ENCODE measurements around the gene DEFB108B.
A peak's percentile ranks its signal among the peaks of the same experiment; 100 is the strongest.
"Not testable (repeated sequence)": the region's sequence is repeated elsewhere in the genome, so short reads cannot be mapped to it uniquely, and the experiment has no call there.

Gene DEFB108B

GRCh38 chr11:71821539-71821938 lies 11.5 kb upstream of the DEFB108B start:
- not testable (repeated sequence) for DNase-seq

DNA sequence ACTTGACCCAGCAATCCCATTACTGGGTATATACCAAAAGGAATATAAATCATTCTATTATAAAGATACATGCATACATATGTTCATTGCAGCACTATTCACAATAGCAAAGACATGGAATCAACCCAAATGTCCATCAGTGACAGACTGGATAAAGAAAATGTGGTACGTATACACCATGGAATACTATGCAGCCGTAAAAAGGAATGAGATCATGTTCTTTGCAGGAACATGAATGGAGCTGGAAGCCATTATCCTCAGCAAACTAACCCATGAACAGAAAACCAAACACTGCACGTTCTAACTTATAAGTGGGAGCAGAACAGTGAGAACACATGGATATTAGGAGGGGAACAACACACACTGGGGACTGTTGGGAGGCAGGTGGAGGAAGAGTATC lies 3.8 kb upstream of the DEFB108B start:
- not testable (repeated sequence) for DNase-seq

- not testable (repeated sequence) for DNase-seq
Observed at GRCh38 chr11:71829686-71830085, 3.3 kb upstream of the DEFB108B start.

DNA sequence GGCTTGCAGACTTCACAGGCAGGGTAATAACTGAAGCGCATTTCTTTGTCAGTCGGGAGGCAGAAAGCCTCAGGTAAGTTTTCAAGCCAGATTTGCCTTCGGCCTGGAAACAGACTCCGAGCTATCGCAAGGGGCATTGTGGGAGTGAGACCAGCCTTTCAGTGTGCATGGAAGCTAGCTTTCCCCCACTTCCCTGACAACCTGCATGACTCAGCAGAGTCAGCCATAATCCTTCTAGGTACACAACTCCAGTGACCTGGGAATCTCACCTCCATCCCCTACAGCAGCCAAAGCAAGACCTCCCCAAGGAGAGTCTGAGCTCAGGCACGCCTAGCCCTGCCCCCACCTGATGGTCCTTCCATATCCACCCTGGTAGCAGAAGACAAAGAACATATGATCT lies 9.7 kb downstream of the DEFB108B start:
- not testable (repeated sequence) for DNase-seq

DNA sequence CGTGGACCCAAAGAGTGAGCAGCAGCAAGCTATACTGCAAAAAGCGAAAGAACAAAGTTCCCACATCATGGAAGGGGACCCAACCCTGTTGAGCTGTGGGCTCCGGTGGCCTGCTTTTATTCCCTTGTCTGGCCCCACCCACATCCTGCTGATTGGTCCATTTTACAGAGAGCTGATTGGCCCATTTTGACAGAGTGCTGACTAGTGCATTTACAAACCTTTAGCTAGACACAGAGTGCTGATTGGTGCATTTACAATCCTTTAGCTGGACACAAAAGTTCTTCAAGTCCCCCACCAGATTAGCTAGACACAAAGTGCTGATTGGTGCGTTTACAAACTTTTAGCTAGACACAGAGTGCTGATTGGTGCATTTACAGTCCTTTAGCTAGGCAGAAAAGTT lies 10.4 kb downstream of the DEFB108B start:
- not testable (repeated sequence) for DNase-seq

DNA sequence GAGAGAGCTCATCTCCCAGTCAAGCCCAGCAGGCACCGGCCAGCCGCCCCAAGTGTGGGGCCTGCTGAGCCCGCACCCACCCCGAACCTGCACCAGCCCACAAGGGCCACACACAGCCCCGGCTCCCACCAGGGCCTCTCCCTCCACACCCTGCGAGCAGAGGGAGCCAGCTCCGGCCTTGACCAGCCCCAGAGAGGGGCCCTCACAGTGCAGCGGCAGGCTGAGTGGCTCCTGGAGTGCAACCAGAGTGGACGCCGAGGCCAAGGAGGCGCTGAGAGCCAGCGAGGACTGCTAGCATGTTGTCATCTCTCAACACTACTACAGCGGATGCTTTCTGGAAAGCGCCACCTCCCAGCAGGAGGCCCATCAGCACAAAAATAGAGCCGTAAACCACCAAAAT lies 10.9 kb downstream of the DEFB108B start:
- no peak for DNase-seq

GRCh38 chr11:71853895-71854294 lies 20.9 kb downstream of the DEFB108B start:
- DNase-seq: not testable (repeated sequence)

- DNase-seq: not testable (repeated sequence)
Observed at GRCh38 chr11:71855880-71856279, 22.9 kb downstream of the DEFB108B start.

DNA sequence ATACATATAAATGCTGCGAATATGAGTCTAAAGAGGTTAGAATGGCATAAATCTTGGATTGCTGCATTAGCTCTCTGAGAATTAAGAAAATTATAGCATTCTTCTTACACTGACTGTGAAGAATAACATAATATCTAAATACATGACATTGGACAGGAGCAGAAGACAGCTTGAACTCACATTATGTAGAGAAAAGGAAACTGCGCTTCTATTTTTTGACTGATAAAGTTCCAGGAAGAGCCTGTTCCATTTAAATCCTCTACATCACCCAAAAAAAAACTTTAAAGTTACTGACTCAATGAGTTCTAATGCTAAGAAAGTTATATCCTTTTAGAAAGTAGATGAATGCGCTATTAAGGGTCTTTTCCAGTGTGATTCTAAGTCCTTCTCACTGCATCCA lies 27.8 kb downstream of the DEFB108B start:
- not testable (repeated sequence) for DNase-seq

- peak; percentile 41 for DNase-seq
Observed at GRCh38 chr11:71863978-71864627, 31.1 kb downstream of the DEFB108B start.

- DNase-seq: not testable (repeated sequence)
Observed at GRCh38 chr11:71867209-71867608, 34.2 kb downstream of the DEFB108B start.

DNA sequence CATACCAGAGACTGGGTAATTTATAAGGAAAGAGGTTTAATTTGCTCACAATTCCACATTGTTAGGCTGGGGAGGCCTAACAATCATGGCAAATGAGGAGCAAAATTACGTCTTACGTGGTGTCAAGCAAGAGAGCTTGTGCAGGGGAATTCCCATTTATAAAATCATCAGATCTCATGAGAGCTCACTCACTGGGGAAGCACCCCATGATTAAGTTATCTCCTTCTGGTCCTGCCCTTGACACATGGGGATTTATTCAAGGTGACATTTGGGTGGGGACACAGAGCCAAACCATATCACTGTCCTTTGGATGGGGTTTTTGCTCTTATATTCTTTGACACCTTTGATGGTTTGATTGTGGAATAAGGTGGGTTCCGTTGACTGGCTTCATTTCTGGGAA lies 36.9 kb downstream of the DEFB108B start:
- DNase-seq: not testable (repeated sequence)

DNA sequence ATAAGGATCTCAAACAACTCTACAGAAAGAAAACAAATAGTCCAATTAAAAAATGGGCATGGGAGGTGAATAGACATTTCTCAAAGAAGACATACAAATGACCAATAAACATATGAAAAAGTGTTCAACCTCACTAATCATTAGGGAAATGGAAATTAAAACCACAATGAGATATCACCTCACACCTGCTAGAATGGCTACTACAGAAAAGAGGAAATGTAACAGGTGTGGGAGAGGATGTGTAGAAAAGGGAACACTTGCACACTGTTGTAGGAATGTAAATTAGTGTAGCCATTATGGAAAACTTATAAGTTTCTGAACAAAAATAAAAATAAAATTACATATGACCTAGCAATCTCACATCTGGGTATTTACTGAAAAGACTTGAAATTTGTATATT lies 37.7 kb downstream of the DEFB108B start:
- not testable (repeated sequence) for DNase-seq

DNA sequence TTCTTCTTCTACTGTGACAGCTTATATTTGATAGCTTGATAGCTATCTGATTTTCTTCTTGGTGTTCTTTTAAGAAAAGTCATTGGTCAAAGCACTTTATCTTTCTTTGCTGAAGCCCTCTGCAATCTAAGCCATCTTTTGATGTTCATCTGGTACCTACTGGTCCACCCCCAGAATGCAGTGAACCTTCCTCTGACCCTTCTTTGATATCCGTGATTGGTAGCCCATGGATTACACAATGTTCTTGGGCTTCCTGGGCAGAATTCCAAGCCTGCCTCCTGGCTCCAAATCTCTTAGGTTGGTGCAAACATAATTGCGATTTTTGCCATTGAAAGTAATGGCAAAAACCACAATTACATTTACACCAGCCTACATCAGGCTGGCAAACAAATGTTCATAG lies 43.3 kb downstream of the DEFB108B start:
- DNase-seq: not testable (repeated sequence)

GRCh38 chr11:71878059-71878458 lies 45.1 kb downstream of the DEFB108B start, which contains the start of gene DEFB131B:
DEFB131B (plus strand) TSS chr11:71878453; CDS start chr11:71878453, 0 bp downstream.
- DNase-seq: not testable (repeated sequence)

GRCh38 chr11:71885806-71886205 lies 52.8 kb downstream of the DEFB108B start:
- DNase-seq: not testable (repeated sequence)
